GM12875 (cell line): ENCODE measurements around the gene PRAC1.
"Not testable (repeated sequence)": the region's sequence is repeated elsewhere in the genome, so short reads cannot be mapped to it uniquely, and the experiment has no call there.

Experiments
- H3K4me3 ChIP-seq: one replicate; pipeline ENCODE4 v1.5.1; 2011; ENCODE audit warnings: low read depth, low read length, control low read depth
- TF ChIP-seq, protein P1 (sequence below): IDR thresholded peaks from 2 replicates; pipeline ENCODE4 v1.5.1; 2011; ENCODE audit warnings: low read depth, mild to moderate bottlenecking, control low read depth, inconsistent platforms, low read length, moderate library complexity, borderline replicate concordance; ENCODE audit not compliant: insufficient read depth

The PRAC1 gene

DNA sequence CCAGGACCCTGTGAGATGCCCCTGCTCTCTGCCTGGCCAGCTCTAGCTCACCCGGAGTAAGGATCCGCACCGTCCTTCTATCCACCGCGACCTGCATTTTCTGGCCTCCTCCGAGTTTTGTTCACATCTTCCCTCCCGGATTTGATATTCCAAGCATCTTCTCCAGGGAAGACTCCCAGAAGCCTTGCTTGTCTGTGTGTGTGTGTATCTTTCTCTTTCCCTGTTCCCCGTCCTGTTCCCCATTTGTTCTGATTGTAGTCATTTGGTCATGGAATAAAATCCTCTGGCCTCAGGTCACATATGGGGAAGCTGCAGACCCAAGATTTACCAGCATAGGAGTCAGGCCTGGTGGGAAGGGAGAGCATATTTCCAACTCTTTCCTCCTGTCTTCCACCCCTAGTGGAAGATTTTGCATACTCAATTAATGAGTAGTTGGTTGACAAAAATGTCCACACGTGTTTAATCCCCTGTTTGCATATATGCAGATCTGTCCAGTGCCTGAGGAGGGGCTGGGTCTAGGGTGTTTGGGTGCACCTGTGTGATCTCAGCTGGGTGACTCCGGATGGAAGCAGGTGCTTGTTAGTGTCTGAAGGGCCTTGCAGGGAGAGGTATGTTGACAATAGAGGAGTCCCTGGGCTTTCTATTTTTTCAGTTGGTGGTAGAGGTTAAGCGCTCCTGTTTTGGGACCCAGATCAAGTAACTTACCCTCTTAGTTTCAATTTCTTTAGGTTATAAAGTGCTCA lies 1.9 kb downstream of the PRAC1 start:
- TF ChIP-seq, protein P1, sequence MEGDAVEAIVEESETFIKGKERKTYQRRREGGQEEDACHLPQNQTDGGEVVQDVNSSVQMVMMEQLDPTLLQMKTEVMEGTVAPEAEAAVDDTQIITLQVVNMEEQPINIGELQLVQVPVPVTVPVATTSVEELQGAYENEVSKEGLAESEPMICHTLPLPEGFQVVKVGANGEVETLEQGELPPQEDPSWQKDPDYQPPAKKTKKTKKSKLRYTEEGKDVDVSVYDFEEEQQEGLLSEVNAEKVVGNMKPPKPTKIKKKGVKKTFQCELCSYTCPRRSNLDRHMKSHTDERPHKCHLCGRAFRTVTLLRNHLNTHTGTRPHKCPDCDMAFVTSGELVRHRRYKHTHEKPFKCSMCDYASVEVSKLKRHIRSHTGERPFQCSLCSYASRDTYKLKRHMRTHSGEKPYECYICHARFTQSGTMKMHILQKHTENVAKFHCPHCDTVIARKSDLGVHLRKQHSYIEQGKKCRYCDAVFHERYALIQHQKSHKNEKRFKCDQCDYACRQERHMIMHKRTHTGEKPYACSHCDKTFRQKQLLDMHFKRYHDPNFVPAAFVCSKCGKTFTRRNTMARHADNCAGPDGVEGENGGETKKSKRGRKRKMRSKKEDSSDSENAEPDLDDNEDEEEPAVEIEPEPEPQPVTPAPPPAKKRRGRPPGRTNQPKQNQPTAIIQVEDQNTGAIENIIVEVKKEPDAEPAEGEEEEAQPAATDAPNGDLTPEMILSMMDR = no peak

DNA sequence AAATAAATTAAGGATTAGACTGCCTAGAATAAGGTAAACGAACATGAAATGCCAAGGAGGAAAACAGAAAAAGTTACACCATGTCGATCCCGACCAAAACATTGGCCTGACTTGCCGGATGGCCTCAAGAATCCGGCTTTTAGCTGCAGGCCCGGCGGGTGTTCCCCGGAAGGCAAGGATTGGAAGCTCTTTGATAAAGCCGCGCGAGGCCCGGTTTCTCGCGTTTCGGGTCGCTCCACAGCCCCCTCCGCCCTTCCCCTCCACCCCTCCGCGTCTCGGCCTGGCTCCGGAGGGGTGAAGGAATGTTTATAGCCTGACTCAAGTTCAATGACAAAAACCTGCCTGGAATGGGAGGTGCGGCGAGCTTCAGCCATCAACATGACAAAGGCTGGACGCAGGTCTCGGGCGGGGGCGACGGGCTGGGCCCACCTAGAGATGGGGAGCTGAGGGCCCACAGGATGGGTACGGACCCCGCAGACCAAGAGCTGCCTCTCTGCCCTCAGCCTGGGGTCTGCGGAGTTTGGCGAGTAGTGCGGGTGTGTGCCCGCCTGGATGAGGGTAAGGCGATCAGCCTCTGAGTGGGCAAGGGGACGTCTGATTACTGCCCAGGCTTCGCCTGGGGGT lies 2.6 kb downstream of the PRAC1 start:
- no peak overlapping the region for H3K4me3 ChIP-seq
- TF ChIP-seq, protein P1 = no peak

More for the DNA sequence above, 1.9 kb downstream of the PRAC1 start:
- no peak overlapping the region for H3K4me3 ChIP-seq

DNA sequence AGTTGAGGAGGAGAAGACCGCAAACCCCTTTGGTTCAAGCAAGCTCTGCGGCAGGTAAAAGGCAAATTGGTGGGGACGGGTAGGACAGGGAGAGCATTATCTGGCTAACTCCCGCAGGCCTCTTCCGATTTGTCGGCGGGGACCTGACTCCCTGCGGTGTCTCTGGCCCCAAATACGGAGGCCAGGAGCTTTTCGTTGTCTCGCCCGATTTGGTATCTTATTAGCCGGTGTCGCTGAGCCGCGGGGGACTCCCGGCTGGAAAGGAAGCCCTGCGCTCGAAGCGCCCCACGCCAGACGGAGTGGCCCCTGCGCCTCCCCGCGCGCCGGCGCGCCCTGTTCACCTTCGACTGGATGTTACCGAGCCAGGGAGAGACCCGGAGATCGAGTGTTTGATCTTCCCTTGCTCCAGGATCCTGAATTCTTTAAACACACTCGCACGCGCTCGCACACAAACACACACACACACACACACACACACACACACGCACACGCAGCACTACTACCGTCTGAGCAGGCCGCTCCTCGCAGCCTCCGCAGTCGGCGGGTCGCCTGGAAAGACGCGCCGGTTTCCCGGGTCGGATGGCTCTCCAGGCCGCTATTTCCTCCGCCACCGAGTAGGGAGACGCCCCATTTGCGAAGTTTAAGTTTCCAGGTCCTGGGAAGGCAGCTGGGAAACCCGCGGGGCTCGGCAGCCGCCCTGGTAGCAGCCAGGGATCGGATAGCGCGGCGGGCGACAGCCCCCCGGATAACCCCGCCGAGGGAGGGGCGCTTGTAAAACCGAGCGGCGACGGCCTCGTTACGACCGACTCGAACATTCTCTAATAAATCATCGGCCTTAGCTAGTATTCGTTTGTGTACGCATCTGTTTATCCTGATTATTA lies 3.3 kb downstream of the PRAC1 start:
- TF ChIP-seq, protein P1 = no peak
- no peak overlapping the region for H3K4me3 ChIP-seq

DNA sequence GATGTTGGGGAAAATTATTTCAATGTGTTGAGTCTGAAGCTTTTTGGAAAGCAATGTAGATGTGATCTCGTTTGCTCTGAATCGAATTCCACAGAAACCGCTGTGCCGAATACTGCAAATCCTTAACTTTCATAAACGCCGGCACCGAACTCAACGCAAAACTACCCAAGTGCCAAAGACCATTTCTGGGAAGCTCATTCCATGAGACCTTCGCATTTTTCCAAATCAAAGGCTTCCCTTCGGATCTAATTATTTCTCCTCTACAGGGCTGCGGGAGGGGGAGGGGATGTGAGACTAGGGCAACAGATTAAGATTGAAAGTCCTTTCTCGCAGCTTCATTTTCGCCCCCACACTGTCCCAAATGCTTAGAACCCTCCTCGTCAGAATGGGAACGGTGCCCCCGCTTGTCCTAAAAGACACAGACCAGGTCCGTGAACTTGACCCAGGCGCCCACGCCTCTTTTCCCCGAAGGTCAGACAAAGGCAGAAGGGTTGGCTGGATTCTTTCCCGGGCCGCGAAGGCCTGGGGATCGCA lies 4.0 kb downstream of the PRAC1 start:
- TF ChIP-seq, protein P1 = no peak
- no peak overlapping the region for H3K4me3 ChIP-seq

DNA sequence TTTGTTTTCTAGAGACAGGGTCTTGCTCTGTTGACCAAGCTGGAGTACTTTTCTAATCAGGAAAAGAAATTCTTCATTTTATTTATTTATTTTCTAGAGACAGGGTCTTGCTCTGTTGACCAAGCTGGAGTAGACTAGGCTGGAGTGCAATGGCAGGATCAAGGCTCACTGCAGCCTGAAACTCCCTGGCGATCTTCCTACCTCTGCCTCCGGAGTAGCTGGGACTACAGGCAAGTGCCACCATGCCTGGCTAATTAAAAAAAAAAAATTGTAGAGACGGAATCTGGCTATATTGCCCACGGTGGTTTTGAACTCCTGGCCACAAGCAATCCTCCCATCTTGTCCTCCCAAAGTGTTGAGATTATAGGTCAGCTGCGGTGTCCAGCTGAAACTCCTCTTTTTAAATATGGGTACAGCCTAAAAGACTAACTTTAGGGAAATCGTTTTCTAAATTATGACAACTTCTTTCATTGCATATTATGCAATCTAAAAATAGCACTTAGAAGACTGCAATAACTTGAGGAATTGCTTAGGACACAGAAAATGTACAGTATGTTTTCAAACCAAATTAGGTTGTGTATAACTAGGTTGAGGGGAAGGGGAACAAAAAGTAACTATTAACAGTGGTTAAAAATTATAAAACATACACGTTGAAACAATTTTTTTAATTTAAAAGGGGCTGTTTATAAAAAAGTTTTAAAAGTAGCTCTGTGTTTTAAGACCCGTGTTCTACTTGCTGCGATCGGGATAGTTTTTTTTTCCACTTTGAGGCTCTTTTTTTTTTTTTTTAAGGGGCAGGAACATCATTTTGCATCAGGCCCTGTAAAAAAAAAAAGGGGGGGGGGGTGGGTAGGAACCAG lies 4.7 kb downstream of the PRAC1 start:
- H3K4me3 ChIP-seq = no peak overlapping the region
- TF ChIP-seq, protein P1 = no peak

DNA sequence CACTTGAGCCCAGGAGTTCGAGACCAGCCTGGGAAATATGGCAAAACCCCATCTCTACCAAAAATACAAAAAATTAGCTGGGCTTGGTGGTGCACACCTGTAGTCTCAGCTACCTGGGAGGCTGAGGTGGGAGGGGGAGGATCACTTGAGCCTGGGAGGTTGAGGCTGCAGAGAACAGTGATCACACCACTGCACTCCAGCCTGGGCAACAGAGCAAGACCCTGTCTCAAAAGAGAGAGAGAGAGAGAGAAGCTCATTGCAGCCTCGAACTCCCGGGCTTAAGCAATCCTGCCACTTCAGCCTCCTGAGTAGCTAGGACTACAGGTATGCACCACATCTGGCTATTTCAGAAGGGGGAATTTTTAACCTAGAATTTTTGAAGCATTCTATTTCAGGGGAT lies 5.8 kb downstream of the PRAC1 start:
- not testable (repeated sequence) for H3K4me3 ChIP-seq
